ENCODE results near the gene NAV3.

DNA sequence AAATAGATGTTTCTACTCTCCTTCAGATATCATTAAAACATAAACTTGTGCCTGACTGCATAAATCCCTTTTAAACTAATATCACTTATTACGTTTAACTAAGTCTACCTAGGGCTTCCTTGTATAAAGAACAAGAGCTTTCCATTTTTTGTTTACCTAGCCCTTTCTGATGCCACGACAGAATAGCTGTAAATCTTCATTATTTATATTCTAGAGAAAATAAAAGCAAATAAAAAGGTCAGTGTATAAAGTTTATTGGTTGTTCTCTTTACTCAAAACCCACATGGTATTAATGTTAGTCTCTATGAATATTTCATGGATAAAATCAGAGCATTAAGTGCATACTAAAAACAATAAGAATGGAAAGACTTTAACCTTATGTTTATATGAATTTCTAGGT lies 269.1 kb downstream of the NAV3 start:
- TF ChIP-seq CTCF (IDR thresholded peaks at IDR 0.05) (no peak), EZH2 (IDR thresholded peaks at IDR 0.05) (no peak), EZH2phosphoT487 (IDR thresholded peaks at IDR 0.05) (no peak)

All from neural progenitor cell (in vitro differentiated cells).